Renal cortical epithelial cell (primary cell): ENCODE results near the gene PDE9A. TPM values are rescaled to one million over a fixed set of nuclear protein-coding genes. Genes with fewer than 3 reads are reported as not detected.

Source experiments
- DNase-seq: peaks from one replicate; pipeline ENCODE4 v3.0.0-alpha.2; 2011; ENCODE audit warnings: low read depth
- total RNA-seq: library from RNA; depleted of rRNA; stranded (reverse); fragments of >200 nt; gene quantifications from 2 replicates; pipeline ENCODE4 v1.2.3, GENCODE V29; 2014

PDE9A gene
- total RNA-seq, 1 donor from 2014 or later: 5.0 TPM

DNA sequence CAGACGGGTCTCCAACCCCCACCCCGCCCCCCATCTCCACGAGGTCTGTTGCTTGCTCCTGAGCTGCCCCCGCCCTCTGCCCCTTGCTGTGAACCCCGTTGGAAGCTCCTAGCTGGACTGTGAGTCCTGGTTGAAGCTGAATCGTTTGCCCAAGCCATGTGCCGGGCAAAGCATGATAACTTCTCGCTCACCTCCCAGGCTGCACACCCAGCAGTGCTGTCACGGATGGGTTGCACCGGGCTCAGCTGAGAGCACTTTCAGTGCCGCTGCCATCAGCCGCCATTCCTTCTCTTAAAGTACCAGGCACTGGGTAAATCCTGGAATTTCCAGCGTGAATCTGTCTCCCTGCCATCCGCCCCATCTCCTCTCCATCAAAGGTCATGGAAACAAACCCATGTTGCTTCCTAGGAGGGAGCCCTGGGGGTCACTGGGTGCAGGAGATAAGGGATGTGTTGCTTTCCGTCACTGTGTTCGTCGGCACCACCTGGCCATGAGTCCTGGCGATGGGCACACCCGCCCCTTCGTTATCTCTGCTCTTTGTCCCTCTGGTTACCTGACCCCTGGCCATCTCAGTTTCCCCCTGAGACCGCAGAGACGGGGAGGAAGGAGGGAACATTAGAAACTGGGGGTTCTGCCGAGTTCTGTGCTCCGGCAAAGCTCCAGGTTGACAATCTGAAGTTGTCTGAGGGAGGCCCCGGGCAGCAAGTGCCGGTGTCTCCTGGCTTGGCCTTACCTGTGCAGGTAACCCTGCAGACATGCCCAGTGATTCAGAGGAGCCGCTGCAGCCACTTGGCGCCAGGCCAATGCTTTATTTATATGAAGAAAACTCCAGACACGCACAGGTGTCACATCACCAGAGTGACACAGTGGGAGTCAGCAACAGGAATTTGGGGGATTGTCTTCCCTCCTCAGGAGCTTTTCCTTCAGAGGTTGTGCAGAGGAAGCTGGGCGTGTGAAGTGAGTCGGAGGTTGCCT lies 2.7 kb downstream of the PDE9A start:
- peak; percentile 37 for DNase-seq

DNA sequence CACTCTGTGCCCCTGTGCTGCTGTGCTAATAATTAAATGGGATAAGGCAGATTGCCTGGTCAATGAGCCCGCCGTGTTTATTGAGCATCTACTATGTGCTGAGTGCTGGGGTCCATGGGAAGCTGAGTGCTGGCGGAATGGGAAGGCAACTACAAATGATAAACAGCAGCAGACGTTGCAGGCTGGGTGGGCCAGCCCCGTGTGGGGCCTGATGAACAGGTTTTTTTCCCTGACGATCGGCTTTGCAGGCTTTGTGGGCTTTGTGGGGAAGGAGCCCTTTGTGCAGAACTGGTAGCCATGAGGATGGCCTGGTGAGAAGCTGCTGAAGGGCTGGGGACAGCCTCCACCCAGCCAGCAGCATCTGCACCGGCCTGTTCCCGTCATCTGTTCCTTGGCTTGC lies 3.5 kb downstream of the PDE9A start:
- DNase-seq: no peak

DNA sequence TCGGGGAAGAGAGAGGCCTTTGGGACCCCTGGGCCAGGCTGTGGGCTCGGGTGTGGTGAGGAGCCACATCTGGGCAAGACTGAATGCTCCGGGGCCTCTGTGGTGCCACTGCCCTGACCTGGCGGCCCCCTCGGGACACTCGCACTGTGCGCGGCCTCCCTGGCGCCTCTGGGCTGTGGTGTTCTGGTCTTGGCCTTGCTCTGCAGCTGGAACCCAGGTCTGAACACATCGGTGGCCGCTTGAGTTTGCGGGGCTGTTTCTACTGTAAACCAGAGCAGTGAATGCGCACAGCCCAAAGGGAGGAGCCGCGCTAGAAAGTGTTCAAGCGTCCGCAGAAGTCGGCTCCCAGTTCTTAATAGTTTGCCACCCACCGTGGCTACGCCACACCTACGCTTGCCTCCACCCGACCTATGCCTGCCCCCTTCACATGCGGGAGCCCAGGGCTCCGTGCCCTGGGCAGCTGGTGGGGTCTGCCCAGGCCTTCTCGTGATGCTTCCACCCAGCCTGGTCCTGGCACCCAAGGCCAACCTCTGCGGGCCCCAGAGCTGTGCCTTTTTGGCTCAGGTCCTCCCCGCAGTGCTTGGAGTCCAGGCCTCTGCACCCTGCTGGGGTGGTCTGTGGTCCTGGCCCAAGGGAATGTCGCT lies 4.4 kb downstream of the PDE9A start:
- no peak for DNase-seq

DNA sequence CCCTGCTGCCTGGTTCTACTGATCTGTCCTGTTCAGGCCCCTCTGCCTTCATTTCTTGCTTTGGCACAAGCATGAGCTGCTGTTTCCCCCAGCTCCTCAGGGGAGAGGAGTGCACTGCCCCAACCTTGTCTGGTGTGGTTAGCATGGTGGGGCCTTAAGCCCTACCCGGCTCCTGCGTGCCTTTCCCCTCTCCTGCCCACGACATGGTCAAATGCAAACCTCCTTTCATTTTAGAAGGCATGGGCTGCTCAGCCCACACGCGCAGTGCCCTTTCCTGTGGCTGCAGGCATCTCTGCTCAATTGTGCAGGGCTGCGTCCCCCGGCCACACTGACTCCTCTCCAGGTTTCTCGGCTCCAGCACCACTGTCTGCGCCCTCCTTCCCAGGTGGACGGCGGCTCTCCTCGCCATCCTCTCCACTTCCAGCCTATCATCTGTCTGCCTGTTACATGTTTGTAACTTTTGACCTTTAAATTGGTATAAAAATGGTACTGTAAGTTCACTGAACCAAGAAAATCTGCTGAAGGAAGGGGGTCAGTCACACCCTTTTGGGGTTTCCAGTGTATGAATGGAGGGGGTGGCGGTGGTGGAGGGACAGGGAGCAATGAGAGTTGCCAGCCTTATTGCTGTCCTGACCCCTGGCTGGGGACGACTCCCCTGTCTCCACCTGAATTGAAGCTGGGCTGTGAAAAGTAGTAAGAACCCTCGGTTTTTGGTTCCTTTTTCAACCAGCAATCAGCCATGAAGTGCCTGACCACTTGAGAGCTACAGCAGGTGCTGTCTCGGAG lies 5.1 kb downstream of the PDE9A start:
- no peak for DNase-seq

DNA sequence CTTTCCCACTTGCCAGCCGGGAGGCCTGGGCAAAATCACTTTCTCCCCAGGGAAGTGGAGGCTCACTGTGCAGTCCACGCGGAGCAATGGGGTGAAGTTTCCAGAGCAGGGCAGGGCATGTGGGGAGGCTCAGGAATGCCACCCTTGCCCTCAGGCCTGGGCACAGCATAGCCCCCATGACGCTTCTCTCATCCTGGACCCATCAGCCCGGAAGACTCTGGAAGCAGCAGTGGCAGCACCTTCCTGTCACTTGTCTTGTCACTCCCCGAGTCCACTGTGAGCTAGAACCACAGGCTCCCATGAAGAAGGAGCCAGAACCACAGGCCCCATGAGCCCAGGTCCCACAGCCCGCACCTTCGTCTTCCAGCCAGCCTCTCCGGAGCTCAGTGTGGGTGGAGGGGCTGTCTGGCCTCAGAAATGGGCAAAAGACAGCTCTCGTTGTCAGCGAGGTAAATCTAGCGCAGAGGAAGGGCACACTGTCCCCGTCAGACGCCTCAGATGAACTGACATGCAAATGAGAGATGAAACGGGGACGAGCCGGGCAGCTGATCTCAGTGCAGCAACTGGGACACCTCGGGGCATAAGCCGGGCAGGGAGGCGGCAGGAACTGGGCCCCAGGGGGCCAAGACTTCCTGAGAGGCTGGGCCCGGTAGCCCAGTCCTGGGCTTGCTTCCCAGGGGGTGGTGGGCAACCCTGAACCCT lies 6.1 kb downstream of the PDE9A start:
- DNase-seq: no peak

DNA sequence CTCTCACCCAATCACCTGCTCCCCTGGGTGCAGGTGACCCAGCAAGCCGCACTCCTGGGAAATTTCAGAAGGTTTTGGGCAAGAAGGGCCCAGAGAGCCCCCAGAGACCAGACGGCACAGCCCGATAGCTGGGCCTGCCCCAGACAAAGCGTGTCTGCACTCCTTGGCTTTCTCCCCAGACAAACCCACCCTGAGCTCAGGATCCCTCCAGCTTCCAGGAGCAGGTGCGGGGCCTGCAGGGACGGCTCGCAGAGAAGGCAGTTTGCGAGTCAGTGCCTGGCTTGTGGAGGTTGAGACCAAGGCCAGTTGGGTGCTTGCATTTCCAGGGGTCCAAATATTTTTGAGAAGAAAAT lies 6.7 kb downstream of the PDE9A start:
- no peak for DNase-seq

DNA sequence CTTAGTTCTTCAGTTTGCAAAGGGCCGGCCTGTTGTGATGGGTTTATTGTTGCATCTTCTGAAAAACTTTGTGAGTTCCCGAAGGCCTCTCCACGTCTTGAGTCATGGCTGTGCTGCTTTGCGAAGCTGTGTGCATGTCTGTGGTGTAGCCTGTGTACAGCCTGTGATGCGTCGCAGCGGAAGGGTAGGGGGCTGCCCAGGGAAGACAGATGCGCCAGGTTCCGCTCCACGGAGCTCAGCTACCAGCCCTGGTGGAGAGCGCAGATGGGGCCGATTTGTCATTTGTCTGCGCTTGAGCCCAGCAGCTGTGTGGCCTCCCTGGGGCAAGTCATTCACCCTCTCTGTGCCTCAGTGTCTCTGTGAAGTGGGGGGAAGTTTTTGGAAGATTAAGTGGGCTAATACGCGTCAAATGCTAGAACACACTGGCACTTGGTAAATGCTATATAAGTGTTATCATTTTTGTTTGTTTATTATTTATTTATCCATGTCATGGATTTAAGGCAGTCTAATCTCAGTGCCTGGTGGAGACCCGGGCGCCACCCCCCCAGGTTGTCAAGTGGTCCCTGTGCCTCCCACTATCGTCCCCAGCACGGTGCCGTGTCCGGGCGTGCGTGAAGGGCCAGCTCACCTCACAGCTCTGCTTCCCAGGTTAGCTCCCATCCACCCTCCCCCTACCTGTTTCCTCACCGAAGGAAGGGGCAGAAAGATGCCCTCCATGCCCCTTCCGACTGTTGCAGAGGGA lies 8.4 kb downstream of the PDE9A start:
- no peak for DNase-seq

DNA sequence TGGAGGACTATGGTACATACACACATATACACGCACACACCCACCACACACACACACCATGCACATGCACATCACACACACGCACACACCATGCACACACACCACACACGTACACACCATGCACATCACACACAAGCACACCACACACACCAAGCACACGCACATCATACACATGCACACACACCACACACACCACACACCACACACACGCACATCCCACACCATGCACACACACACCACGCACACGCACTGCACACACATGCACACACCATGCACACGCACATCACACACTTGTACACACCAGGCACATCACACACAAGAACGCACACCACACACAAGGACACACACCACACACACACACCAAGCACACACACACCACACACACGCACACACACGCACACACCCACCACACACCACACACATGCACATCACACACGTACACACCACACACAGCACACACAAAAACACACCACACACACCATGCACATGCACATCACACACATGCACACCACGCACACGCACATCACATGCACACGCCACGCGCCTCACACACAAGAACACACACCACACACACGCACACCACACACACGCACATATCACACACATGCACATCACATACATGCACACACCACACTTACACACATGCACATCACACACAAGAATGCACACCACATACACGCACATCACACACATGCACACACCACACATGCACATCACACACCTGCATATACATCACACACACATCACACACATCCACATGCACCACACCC lies 9.2 kb downstream of the PDE9A start:
- DNase-seq: no peak

DNA sequence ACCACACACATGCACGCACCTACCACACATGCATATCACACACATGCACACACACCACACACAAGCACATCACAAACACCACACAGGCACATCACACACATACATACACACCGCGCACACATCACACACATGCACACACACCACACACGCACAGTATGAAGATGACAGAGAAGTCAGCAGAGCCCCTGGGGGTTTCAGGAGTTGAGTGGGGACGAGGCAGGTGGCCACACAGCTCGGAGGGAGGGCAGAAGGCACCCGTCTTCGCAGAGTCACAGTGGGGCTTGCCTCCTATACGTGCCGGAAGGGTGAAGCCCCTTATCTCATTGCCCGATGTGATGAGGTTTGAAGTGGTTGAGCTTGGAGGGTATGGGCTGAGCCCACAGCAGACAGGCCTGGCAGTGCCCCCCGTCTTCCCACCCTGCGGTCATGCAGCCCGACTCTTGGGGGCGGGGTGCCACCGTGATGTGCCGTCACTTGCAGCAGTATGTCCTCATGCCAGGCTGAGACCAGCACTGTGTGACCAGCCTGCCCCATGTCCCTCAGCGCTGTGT lies 9.9 kb downstream of the PDE9A start:
- DNase-seq: no peak

DNA sequence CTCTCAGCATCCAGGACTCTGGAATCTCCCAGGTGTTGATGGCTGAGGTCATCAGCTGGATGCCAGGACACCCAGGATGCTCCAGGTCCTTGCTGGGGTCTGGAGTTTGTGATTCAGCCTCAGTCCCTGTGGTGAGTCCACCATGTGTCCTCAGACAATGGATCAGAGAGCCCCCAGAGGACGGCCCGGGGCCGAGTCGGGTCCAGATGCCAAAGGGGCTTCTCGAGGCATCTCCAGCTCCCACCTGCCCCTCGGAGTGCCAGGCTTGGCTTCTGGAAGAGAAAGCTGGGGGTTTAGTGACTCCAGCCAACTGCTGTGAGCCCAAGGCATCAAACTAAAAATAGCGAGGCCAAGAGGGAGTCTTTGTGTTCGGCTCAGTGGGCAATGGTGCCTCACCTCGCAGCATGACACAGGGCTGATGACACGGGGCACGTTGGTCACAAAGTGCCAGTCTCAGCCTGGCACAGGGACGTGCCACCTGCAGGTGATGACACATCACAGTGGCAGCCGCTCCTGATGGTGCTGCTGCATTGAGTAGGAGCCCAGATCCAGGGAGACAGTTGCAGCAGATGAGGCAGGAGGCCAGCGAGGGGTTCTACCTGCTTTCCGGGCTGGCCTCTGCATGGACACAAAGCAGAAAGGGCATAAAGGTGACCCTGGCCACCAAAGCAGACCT lies 10.6 kb downstream of the PDE9A start:
- DNase-seq: no peak

DNA sequence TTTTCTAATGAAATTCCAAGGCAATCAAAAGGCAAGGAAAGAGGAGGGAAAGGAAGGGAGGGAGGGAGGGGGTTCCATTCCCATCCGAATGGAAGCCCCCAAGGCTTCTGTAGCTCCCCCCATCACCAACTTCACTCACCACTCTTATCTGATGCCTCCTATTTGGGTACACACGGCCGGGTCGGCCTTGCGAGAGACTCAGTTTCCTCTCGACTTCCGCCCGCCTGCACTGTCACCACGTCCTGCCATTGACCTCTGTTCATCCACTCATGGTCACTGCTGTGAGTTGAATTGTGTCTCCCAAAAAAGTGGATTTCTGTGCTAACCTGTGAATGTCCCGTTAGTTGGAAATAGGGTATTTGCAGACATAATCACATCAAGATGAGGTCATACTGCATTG lies 11.2 kb downstream of the PDE9A start:
- no peak for DNase-seq

DNA sequence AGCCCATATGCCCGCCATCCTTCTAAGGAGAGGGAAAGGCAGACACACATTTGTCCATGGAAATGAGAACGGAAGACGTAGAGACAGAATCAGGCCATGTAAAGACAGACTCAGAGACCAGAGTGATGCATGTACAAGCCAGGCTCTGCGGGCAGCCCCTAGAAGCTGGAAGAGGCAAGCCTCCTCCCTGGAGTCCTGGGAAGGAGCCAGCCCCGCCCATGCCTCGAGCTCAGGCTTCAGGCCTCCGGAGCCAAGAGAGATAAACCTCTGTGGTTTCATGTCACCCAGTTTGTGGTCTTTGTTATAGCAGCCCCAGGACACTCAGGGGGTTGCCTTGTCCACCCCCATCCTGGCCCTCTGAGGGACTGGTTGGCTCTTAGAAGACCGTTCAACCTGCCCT lies 11.6 kb downstream of the PDE9A start:
- DNase-seq: no peak

DNA sequence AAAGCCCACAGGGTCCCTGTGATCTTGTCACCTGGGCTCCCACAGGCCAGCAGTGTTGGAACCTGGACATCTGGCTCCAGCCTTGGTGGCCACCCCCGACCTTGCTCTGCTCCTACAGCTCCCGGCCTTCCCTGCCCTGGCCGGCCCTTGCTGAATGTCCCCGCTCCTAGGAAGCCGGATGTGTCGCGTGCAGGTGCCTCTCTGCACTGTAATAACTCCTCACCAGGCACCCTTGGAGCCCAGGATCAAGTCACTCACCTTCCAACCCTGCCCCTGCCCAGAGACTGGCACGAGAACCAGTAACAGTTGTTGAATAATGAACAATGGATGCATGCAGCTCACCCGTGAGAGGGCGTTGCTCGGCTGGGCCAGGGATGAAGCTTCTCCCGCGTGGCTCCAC lies 12.1 kb downstream of the PDE9A start:
- DNase-seq: no peak

DNA sequence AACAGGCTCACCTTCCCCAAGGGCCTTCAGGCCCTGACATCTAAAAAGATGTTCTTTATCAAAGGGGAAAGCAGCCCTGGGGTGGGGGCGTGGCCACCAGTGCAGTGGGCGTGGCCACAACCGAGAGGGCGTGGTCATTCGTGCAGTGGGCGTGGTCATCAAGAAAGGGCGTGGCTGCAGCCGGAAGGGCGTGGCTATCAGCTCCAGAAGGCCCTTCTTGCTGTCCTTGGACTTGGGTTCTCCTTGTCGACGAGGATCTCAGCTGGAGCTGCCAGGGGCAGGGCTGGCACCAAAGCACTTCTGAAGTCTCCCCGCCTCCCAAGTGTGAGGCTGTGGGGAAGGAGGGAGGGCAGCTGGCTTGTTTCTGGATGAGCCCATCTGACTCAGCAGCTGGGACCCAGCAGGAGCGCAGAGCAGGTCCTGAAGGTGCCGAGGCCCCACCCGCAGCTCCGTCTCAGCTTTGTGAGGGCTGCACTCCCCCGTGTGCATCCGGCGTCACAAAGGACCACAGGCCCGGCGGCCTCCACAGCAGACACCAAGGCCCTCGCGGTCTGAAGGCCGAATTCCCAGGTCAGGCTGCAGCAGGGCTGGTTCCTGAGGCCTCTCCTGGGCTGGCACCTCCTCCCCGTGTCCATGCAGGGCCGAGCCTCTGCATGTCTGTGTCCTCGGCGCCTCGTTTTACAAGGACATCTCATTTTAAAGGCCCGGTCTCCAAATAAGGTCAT lies 12.8 kb downstream of the PDE9A start:
- DNase-seq: no peak

DNA sequence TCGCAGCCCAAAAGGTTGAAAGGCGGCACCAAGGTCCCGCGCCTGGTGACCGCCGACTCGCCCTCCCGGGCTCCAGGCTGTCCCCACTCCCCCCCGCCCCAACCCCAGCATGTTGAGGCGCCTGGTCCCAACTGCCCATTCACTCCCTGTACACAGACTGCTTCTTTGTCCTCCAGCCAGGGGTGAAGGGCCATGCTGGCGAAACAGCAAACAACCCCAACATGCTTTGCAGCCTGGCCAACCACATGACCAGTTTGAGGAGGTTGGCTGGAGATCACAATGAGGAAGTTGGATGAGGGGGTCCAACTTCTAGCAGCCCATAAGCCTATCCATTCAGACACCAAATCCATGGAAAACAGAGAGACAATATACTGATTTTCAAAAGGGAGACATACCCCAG lies 13.5 kb downstream of the PDE9A start:
- DNase-seq: no peak

DNA sequence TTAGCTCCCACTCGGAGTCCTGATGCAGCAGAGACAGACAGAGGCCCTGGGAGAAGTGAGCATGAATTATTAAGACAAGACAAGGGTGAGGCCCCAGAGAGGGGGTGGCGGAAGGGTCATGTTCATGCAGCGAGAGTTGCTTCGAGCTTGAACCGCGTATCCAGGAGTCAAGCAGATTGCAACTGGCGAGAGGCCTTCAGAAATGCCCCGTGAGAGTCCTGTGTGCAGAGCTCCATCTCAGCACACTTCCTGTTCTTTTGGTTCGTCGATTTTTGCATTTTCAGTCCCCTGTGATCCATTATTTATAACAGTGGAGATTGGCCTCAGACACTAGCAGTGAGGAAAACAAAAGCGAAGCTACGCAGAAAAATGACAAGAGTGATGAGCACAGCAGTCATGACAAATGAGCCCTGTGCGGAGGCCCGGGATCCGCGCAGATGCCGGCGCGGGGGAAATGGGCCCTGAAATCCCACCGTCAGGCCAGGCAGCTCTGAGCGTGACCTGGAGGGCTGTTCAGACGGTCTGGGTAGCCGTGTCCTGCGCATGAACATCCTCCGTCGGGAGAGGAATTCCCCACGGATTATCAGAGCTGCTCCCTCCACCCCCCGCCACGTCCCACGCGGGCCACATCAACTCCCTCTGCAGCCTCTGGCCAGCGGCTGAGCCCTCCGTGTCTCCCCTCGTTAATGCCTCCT lies 15.0 kb downstream of the PDE9A start:
- no peak for DNase-seq

DNA sequence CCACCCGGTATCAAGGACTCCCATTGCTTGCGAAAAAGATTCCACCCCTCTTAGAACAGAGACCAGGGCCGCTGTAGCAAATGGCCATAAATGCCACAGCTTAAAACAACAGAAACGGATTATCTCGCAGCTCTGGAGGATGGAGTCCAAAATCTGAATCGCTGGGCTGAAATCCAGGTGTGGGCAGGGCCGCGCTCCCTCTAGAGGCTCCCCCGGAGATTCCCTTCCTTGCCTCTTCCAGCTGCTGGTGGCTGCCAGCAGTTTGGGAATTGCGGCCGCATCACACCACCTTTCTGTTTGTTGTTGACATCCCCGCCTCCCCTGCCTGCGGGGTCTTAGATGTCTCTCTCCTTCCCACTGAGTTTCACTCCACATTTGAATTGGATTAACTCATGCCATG lies 15.6 kb downstream of the PDE9A start:
- DNase-seq: no peak
